Measurements from ENCODE around the gene GLOD4. TPM values are rescaled to one million over a fixed set of nuclear protein-coding genes. Genes with fewer than 3 reads are reported as not detected.
"Not testable (repeated sequence)": the region's sequence is repeated elsewhere in the genome, so short reads cannot be mapped to it uniquely, and the experiment has no call there.

Gene GLOD4
- total and polyA plus RNA-seq, 9 donors, result 22.1 to 90.6 (median 46.0) TPM

- H3K36me3 ChIP-seq, result no peaks in the 10 kb centered on the region
- no peaks in the 10 kb centered on the region for H3K9me3 ChIP-seq
- WGBS, 3 donors, result 88 to 92% (median 89%) methylated on average over 23 to 28 of the region's 28 CpGs
- no peak overlapping the region for H3K27ac ChIP-seq
- intact Hi-C loops (cut with DNase I), result loop anchor here in 1 of 4 donors (10.0 kb wide), 1 partner anchor 247 kb away; no protein-coding TSS in a partner anchor
- DNase-seq, result no peak
- TF ChIP-seq CTCF (IDR thresholded peaks at IDR 0.05) (no peak), EP300 (IDR thresholded peaks at IDR 0.05) (no peak), POLR2A (IDR thresholded peaks at IDR 0.05) (no peak)
- H3K27me3 ChIP-seq, result no peaks in the 10 kb centered on the region
- H3K4me3 ChIP-seq, result no peak overlapping the region
- no peaks in the 10 kb centered on the region for H3K4me1 ChIP-seq (ENCODE audit: insufficient read depth)
These were observed 25.6 kb upstream of the GLOD4 start for GRCh38 chr17:807523-808294.

- no peak overlapping the region for H3K27ac ChIP-seq
- no peaks in the 10 kb centered on the region for H3K27me3 ChIP-seq
- no peak for TF ChIP-seq EP300 (IDR thresholded peaks at IDR 0.05)
- no peak for TF ChIP-seq CTCF (IDR thresholded peaks at IDR 0.05)
- TF ChIP-seq POLR2A (IDR thresholded peaks at IDR 0.05), result no peak
- H3K9me3 ChIP-seq, result no peaks in the 10 kb centered on the region
- WGBS, 3 donors, result 90 to 91% (median 90%) methylated on average over 33 of the region's 33 CpGs
- no peak for DNase-seq
- intact Hi-C loops (cut with DNase I), result loop anchor here in 1 of 4 donors (10.0 kb wide), 1 partner anchor 248 kb away; no protein-coding TSS in a partner anchor
- no peaks in the 10 kb centered on the region for H3K4me1 ChIP-seq (ENCODE audit: insufficient read depth)
- H3K36me3 ChIP-seq, result no peaks in the 10 kb centered on the region
- H3K4me3 ChIP-seq, result no peak overlapping the region
These were observed 24.9 kb upstream of the GLOD4 start for GRCh38 chr17:806781-807522.

GRCh38 chr17:806346-806745 lies 24.3 kb upstream of the GLOD4 start:
- H3K4me1 ChIP-seq (ENCODE audit: insufficient read depth), result no peaks in the 10 kb centered on the region
- WGBS, 3 donors, result 78 to 80% (median 79%) methylated on average over 13 of the region's 13 CpGs
- H3K4me3 ChIP-seq, result no peak overlapping the region
- intact Hi-C loops (cut with DNase I), result loop anchor here in 1 of 4 donors (10.0 kb wide), 1 partner anchor 248 kb away; no protein-coding TSS in a partner anchor
- TF ChIP-seq POLR2A (IDR thresholded peaks at IDR 0.05), result no peak
- no peak for TF ChIP-seq EP300 (IDR thresholded peaks at IDR 0.05)
- TF ChIP-seq CTCF (IDR thresholded peaks at IDR 0.05), result no peak
- no peak for DNase-seq
- H3K9me3 ChIP-seq, result no peaks in the 10 kb centered on the region
- H3K27ac ChIP-seq, result no peak overlapping the region
- H3K36me3 ChIP-seq, result no peaks in the 10 kb centered on the region
- no peaks in the 10 kb centered on the region for H3K27me3 ChIP-seq

- not testable (repeated sequence) for H3K27ac ChIP-seq; H3K4me3 ChIP-seq; DNase-seq; H3K27me3 ChIP-seq; H3K36me3 ChIP-seq; H3K4me1 ChIP-seq (ENCODE audit: insufficient read depth); H3K9me3 ChIP-seq
- intact Hi-C loops (cut with DNase I), result loop anchor here in 1 of 4 donors (10.0 kb wide), 1 partner anchor 249 kb away; no protein-coding TSS in a partner anchor
- WGBS, 3 donors, result 87 to 92% (median 92%) methylated on average over 14 to 23 of the region's 23 CpGs
These were observed 23.8 kb upstream of the GLOD4 start for GRCh38 chr17:805886-806285.

Measured in ovary (tissue), 9 donors.